Camera-type eye (tissue), 1 donor: ENCODE measurements around the gene SAA4. TPM values are rescaled to one million over a fixed set of nuclear protein-coding genes. Genes with fewer than 3 reads are reported as not detected.

ENCODE experiments used
- total RNA-seq: library from RNA; depleted of rRNA; stranded (reverse); fragments of >200 nt; gene quantifications from one replicate; pipeline ENCODE4 v1.2.3, GENCODE V29; 2014

The SAA4 gene
- not detected for total RNA-seq

GRCh38 chr11:18236664-18237356, at the start of gene SAA4:
TSS of gene SAA4 (minus strand) at chr11:18236802. CDS start at chr11:18235926, 876 bp downstream.

GRCh38 chr11:18265949-18266348, 29.3 kb upstream of the SAA4 start, which contains the start of gene SAA1:
TSS of gene SAA1 (plus strand) at chr11:18266264. CDS start at chr11:18266888, 624 bp downstream.

GRCh38 chr11:18248561-18248960, 12.0 kb upstream of the SAA4 start, which contains the start of gene SAA2:
TSS of gene SAA2 (minus strand) at chr11:18248668. CDS start at chr11:18248011, 657 bp downstream.

Other genes with a start within 250 kb of the SAA4 start
- 22.2 TPM for gene SERGEF, start 223.8 kb downstream of the SAA4 start, total RNA-seq
- gene TPH1, start 190.5 kb downstream of the SAA4 start, total RNA-seq = 4.3 TPM
- gene SAAL1, start 130.7 kb downstream of the SAA4 start, total RNA-seq = 24.8 TPM
- not detected for gene MRGPRX3, start 104.2 kb downstream of the SAA4 start, total RNA-seq
- not detected for gene MRGPRX4, start 64.0 kb downstream of the SAA4 start, total RNA-seq
- gene SAA2, start 11.9 kb upstream of the SAA4 start, total RNA-seq = 0.99 TPM
- not detected for gene SAA1, start 29.5 kb upstream of the SAA4 start, total RNA-seq
- gene HPS5, start 85.3 kb upstream of the SAA4 start, total RNA-seq = 43.2 TPM
- gene GTF2H1, start 85.8 kb upstream of the SAA4 start, total RNA-seq = 94.6 TPM
- 507 TPM for gene LDHA, start 157.8 kb upstream of the SAA4 start, total RNA-seq
- not detected for gene LDHC, start 175.5 kb upstream of the SAA4 start, total RNA-seq
- not detected for gene LDHAL6A, start 219.1 kb upstream of the SAA4 start, total RNA-seq